Nephron progenitor cell (in vitro differentiated cells): ENCODE data around the gene TRIM56.

ENCODE experiments used
- DNase-seq: peaks from one replicate; pipeline ENCODE4 v3.0.0; 2021
- H3K27ac Mint-ChIP-seq: 2 replicates; pipeline ENCODE4 v1.8.0; 2021; ENCODE audit warnings: mild to moderate bottlenecking, moderate library complexity, mixed read lengths
- H3K27me3 Mint-ChIP-seq: 2 replicates; pipeline ENCODE4 v1.8.0; 2021; ENCODE audit warnings: mild to moderate bottlenecking, low read depth, mixed read lengths; ENCODE audit not compliant: poor library complexity
- H3K36me3 Mint-ChIP-seq: 2 replicates; pipeline ENCODE4 v1.8.0; 2021; ENCODE audit warnings: low read depth, mixed read lengths
- H3K4me1 Mint-ChIP-seq: 2 replicates; pipeline ENCODE4 v1.8.0; 2021; ENCODE audit warnings: mixed read lengths
- H3K4me3 Mint-ChIP-seq: 2 replicates; pipeline ENCODE4 v1.8.0; 2021; ENCODE audit warnings: mild to moderate bottlenecking, moderate library complexity, mixed read lengths
- H3K9me3 Mint-ChIP-seq: 2 replicates; pipeline ENCODE4 v1.8.0; 2021; ENCODE audit warnings: mild to moderate bottlenecking, moderate library complexity, mixed read lengths
- CTCF ChIP-seq: fragments of 200-600 bp; sonication (generic); IDR thresholded peaks from 2 replicates; pipeline ENCODE4 v1.5.0; 2021; ENCODE audit warnings: antibody characterized with exemption

Gene TRIM56

DNA sequence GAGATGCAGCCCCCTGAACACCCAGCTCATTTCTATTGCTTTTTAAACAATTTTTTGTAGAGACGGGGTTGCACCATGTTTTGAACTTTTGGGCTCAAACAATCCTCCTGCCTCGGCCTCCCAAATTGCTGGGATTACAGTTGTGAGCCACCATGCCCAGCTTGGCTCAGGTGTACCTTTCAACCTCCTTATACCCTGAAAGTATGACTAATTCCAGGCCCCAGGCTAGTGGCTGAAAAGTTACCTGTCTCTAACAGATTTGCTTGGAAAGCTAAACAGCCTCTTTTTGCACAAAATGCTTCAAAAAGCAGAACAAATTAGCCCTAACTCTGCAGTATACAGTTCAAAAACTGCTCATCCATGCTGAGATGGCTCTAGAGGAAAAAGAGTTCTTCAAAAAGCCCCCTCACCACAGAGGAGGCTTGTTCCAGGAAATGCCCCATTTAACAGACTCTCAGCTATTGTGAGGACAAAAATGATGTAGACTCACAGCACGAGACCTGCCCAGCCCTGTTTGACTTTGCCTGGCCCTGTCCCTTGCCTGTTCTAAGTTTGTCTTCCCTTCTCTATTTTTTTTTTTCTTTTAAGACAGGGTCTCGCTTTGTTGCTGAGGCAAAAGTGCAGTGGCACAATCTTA lies 55.6 kb downstream of the TRIM56 start:
- Mint-ChIP-seq H3K36me3 (no peaks in the 10 kb centered on the region), H3K9me3 (no peaks in the 10 kb centered on the region)
- DNase-seq: no peak

More for the DNA sequence above, 55.6 kb downstream of the TRIM56 start:
- Mint-ChIP-seq H3K4me3 (no peak overlapping the region), H3K27ac (peak overlapping the region; percentile 25), H3K4me1 (peaks cover 46% of the 10 kb centered on the region), H3K27me3 (peaks cover 33% of the 10 kb centered on the region)
- TF ChIP-seq CTCF: no peak
